HG03571 (cell line): ENCODE data around the gene LSAMP.

ENCODE experiments used
- ATAC-seq: cut with Tn5 transposase; IDR thresholded peaks from one replicate; pipeline ENCODE4 v1.9.1; 2021; ENCODE audit not compliant: unreplicated experiment

Gene LSAMP

GRCh38 chr3:116300226-116300625 lies 145.1 kb downstream of the LSAMP start:
- no peak for ATAC-seq

- ATAC-seq, result no peak
Observed at GRCh38 chr3:116299646-116300081, 145.6 kb downstream of the LSAMP start.

- no peak for ATAC-seq
Observed at GRCh38 chr3:116298151-116298550, 147.1 kb downstream of the LSAMP start.

- no peak for ATAC-seq
Observed at GRCh38 chr3:116291141-116291540, 154.1 kb downstream of the LSAMP start.

GRCh38 chr3:116288485-116288884 lies 156.8 kb downstream of the LSAMP start:
- no peak for ATAC-seq

GRCh38 chr3:116285781-116286421 lies 159.4 kb downstream of the LSAMP start:
- no peak for ATAC-seq

GRCh38 chr3:116281313-116282143 lies 163.8 kb downstream of the LSAMP start:
- no peak for ATAC-seq

GRCh38 chr3:116280130-116280740 lies 165.1 kb downstream of the LSAMP start:
- ATAC-seq, result no peak

- ATAC-seq, result no peak
Observed at GRCh38 chr3:116276675-116277074, 168.6 kb downstream of the LSAMP start.

GRCh38 chr3:116270056-116270455 lies 175.2 kb downstream of the LSAMP start:
- no peak for ATAC-seq

GRCh38 chr3:116267116-116267515 lies 178.2 kb downstream of the LSAMP start:
- no peak for ATAC-seq

GRCh38 chr3:116265976-116266584 lies 179.2 kb downstream of the LSAMP start:
- ATAC-seq, result no peak

- ATAC-seq, result no peak
Observed at GRCh38 chr3:116265320-116265695, 180.0 kb downstream of the LSAMP start.

- ATAC-seq, result no peak
Observed at GRCh38 chr3:116264546-116265319, 180.6 kb downstream of the LSAMP start.

GRCh38 chr3:116263842-116264545 lies 181.3 kb downstream of the LSAMP start:
- ATAC-seq, result no peak

- no peak for ATAC-seq
Observed at GRCh38 chr3:116260491-116260890, 184.8 kb downstream of the LSAMP start.

GRCh38 chr3:116259984-116260383 lies 185.3 kb downstream of the LSAMP start:
- no peak for ATAC-seq

- no peak for ATAC-seq
Observed at GRCh38 chr3:116256843-116257485, 188.3 kb downstream of the LSAMP start.

- ATAC-seq, result no peak
Observed at GRCh38 chr3:116254541-116254940, 190.7 kb downstream of the LSAMP start.

- no peak for ATAC-seq
Observed at GRCh38 chr3:116253511-116253910, 191.8 kb downstream of the LSAMP start.
